HG02759 (cell line): Measurements from ENCODE around the gene DENND6A.
"Not testable (repeated sequence)": the region's sequence is repeated elsewhere in the genome, so short reads cannot be mapped to it uniquely, and the experiment has no call there.

ENCODE experiments used
- ATAC-seq: cut with Tn5 transposase; IDR thresholded peaks from one replicate; pipeline ENCODE4 v1.9.1; 2021; ENCODE audit warnings: mild to moderate bottlenecking, moderate library complexity; ENCODE audit not compliant: unreplicated experiment

The DENND6A gene, protein sequence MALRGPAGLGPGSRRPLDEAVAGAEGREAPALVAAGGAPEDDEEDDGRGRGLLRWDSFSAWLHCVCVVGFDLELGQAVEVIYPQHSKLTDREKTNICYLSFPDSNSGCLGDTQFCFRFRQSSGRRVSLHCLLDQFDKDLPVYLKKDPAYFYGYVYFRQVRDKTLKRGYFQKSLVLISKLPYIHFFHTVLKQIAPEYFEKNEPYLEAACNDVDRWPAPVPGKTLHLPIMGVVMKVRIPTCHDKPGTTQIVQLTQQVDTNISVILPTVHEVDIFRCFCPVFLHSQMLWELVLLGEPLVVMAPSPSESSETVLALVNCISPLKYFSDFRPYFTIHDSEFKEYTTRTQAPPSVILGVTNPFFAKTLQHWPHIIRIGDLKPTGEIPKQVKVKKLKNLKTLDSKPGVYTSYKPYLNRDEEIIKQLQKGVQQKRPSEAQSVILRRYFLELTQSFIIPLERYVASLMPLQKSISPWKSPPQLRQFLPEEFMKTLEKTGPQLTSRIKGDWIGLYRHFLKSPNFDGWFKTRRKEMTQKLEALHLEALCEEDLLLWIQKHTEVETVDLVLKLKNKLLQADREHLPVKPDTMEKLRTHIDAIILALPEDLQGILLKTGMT

DNA sequence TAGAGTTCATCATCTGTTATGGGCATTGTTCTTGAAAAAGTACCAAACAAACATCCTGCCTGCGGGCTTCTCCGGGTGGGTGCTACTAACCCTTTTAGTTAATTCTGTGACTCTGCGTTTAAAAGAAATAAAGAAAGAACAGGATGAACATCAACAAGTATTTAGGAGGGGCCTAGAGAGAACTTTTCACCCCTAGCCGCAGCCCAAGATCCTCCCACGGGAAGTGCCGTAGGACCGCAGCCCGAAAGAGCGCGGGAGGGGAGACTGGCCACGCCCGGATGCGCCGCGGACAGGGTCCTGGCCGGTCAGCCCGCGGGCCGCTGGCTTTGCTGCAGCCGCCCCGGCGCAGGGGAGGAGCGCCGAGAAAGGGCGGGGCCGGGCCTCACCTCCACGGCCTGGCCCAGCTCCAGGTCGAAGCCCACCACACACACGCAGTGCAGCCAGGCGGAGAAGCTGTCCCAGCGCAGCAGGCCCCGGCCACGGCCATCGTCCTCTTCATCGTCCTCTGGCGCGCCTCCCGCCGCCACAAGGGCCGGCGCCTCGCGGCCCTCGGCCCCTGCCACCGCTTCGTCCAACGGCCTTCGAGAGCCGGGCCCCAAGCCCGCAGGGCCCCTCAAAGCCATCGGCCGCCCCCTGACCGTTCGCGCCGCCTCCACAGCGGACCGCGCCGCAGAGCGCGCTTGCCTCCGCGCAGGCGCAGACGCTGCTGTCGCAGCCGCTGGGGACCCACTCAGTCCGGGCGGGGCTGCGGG, at the start of gene DENND6A:
TSS of gene DENND6A (minus strand) at position 682 of the 752 bp plus-strand sequence. CDS start at position 623, 59 bp downstream.
- peak; percentile 87 for ATAC-seq

DNA sequence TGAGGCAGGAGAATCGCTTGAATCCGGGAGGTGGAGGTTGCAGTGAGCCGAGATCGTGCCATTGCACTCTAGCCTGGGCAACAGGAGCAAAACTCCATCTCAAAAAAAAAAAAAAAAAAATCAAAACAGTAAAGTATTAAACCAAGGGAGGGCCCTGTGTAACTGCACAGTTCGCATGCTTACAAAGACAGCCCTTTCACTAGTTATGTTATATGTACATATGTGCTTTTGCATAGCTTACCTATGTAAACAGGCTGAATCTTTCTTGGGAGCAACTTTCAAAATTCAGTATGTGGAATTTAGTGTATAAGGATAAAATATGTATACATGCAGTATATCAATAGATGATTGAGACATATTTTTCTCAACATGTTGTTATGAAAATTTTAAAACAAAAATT, 47.1 kb upstream of the DENND6A start:
- no peak for ATAC-seq

- ATAC-seq: no peak
These were observed 45.5 kb upstream of the DENND6A start for GRCh38 chr3:57738391-57738790.

DNA sequence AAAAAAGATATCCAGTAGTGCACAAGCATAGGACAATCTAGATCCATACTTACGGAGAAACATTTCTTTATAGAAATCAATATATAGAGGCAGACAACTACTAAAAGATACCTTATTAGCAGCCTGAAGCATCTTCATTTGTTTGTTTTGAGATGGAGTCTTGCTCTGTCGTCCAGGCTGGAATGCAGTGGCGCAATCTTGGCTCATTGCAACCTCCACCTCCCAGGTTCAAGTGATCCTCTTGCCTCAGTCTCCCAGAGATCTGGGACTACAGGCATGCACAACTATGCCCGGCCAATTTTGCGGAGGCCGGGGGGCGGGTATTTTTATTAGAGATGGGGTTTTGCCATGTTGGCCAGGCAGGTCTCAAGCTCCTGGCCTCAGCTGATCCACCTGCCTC, 45.0 kb upstream of the DENND6A start:
- ATAC-seq: no peak

DNA sequence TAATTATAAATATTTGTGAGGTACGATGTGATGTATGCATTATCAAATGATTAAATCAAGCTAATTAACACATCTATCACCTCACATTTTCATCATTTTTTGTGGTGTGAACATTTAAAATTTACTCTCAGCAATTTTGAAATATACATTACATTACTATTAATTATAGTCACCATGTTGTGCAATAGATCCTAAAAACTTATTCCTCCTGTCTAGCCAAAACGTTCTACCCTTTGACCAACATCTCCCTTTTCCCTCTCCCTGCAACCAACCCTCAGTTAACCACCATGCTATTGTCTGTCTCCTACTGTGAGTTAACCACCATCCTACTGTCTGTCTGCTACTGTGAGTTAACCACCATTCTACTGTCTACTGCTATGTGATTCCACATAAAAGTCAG, 42.5 kb upstream of the DENND6A start:
- ATAC-seq: no peak

DNA sequence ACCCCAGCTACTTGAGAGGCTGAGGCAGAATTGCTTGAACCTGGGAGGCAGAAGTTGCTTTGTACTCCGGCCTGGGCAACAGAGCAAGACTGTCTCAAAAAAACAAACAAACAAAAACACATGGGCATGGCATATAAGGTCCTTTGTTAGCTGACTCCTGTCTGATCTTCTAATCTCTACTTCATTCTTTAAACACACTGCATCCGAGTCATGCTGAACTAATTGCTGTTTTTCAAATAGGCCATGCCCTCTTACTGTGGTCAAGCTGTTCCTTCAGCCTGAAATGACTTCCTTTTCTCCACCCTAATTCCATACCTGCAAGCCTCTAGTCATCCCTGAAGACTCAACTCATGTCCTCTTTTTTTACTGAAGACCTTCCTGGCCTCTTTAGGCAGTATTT, 40.9 kb upstream of the DENND6A start:
- ATAC-seq: no peak

GRCh38 chr3:57731311-57731710, 38.4 kb upstream of the DENND6A start:
- no peak for ATAC-seq

- no peak for ATAC-seq
These were observed 37.8 kb upstream of the DENND6A start for GRCh38 chr3:57730682-57731081.

DNA sequence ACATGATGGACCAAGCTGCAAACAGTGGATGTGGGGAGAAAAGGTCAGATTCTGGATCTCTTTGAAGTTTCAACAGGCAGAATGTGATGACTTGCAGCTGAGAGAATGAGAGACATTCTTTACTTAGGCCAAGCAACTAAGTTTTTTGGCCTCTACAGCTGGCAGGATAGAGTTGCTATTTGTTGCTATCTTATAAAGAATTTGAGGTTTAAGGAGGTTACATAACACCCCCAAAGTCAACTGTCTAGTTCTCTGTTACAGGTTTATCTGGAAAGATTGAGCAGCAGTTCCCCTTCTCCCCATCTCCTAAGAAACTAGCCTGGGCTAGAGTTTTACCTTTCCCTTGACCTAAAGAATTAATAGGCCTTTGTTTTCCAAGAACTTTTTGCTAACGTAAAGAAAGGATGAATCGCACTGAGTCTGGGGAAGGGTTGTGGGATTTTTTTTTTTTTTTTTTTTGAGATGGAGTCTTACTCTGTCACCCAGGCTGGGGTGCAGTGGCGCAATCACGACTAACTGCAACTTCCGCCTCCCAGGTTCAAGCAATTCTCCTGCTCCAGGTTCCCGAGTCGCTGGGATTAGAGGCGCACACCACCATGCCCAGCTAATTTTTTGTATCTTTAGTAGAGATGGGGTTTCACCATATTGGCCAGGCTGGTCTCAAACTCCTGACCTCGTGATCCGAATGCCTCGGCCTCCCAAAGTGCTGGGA, 36.6 kb upstream of the DENND6A start:
- ATAC-seq: no peak

DNA sequence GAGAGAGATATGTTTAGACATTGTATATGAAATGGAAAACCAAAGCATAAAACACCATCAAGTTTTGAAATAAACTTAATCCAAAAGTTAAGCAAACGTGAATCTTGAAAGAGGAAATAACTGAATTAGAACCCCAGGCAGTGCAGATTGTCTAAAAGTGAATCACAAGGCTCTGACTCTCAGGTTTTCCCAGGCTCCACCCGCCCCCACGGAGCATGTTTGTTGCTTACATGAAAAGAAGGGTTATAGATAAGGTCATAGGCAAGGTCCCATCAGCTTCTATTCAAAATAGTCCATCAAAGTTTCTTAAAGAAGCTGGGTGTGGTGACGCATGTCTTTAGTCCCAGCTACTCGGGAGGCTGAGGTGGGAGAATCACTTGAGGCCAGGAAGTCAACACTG, 34.2 kb upstream of the DENND6A start:
- ATAC-seq: no peak

DNA sequence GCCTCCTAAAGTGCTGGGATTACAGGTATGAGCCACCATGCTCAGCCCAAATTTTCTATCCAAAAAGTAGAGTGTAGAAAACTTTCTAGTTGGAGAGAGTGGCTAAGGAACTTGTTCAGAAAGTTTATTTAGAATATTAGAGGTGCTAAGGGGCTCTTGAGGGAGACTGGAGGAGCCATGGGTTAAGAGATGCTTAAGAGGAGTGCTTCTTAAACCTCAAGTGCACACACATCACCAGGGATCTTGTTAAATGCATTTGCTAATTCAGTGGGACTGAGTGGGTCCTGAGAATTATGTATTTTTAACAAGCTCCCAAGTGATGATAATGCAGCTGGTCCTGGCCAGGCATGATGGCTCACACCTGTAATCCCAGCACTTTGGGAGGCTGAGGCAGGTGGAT, 33.5 kb upstream of the DENND6A start:
- ATAC-seq: no peak

- no peak for ATAC-seq
These were observed 25.2 kb upstream of the DENND6A start for GRCh38 chr3:57718118-57718517.

- no peak for ATAC-seq
These were observed 24.5 kb upstream of the DENND6A start for GRCh38 chr3:57717205-57717868.

DNA sequence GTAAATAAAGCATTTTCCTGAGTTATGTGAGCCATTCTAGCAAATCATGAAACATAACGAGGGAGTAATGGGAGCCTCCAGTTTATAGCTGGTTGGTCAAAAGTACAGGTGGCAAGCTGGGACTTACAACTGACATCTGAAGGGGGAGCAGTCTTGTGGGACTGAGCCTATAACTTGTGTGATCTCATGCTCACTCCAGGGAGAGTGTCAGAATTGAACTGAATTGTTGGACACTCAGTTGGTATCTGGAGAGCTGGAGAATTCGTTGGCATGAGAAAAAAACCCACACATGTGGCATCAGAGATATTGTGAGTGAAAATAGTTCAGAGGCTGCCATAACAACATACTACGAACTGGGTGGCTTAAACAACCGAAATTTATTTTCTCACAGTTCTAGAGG, 22.8 kb upstream of the DENND6A start:
- no peak for ATAC-seq

DNA sequence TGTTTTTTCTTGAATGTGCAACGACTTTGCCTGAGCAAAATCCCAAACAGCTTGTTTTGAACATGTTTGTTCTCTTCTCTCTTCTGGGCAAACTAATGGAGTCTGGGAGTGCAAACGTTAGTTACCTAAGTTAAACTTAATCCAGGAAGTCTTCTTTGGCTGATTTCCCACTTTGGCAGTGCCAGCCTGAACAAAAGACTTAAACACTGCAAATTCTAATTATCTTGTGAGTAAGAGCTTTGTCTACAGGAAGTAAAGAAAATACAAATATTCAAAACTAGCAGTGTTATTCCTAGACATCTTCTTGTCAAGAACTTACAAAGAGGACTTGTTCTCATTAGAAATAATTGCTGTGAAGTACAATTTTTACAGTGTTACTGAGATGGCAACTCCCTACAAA, 16.7 kb upstream of the DENND6A start:
- ATAC-seq: no peak

DNA sequence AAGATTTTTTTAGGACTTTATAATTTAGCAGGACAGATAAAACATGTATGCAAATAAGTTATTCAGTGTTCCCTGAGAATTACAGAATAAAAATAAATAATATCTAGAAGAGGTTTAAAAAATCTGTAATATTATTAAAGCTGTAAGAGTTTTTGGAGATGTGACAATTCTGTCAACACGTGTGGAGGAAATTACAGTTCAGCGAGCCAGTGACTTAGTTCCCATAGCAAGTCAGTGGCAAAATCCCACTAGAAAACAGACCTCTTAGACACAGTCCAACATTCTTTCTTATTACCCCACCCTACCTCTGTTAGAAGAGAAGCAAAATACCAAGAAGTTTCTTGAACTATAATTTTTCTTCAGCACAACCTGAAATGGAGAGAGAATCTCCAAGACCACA, 16.2 kb upstream of the DENND6A start:
- no peak for ATAC-seq

DNA sequence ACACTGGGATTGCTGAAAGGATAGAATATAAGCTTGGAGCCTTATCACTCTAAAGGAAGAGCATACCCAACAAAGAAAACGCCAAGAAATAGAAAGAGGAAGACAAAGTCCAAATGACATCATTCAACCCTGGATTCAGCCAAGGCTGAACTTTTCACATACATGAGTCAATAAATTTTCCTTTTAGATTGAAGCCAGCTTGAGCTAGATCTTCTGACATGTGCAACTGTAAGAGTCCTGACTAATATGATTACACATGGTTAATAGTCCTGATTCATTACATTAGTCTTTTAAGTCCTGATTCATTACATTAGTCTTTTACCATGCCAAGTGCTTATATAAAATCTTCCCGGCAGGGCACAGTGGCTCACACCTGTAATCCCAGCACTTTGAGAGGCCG, 13.6 kb upstream of the DENND6A start:
- no peak for ATAC-seq

GRCh38 chr3:57705351-57705750, 12.5 kb upstream of the DENND6A start:
- not testable (repeated sequence) for ATAC-seq

- no peak for ATAC-seq
These were observed 8.9 kb upstream of the DENND6A start for GRCh38 chr3:57701781-57702180.

- ATAC-seq: no peak
These were observed 7.9 kb upstream of the DENND6A start for GRCh38 chr3:57700737-57701136.

- ATAC-seq: no peak
These were observed 6.7 kb upstream of the DENND6A start for GRCh38 chr3:57699591-57699990.
